Stimulated activated CD8-positive, alpha-beta memory T cell treated with anti-CD3 and anti-CD28 coated beads, Interleukin-15, amount 100 ng/mL, for 24 hours (primary cell): Measurements from ENCODE around the gene KLHL22.
"Not testable (repeated sequence)": the region's sequence is repeated elsewhere in the genome, so short reads cannot be mapped to it uniquely, and the experiment has no call there.

ENCODE experiments used
- DNase-seq: peaks from one replicate; pipeline ENCODE4 v3.0.0-alpha.2; 2020; ENCODE audit warnings: low read depth

KLHL22 gene

GRCh38 chr22:20400606-20401375, 94.8 kb downstream of the KLHL22 start:
- no peak for DNase-seq

GRCh38 chr22:20399866-20400605, 95.6 kb downstream of the KLHL22 start:
- DNase-seq = no peak

- DNase-seq = no peak
These were observed 97.2 kb downstream of the KLHL22 start for GRCh38 chr22:20398420-20398819.

GRCh38 chr22:20397498-20397897, 98.1 kb downstream of the KLHL22 start:
- no peak for DNase-seq

- DNase-seq = no peak
These were observed 99.0 kb downstream of the KLHL22 start for GRCh38 chr22:20396639-20397038.

GRCh38 chr22:20395907-20396287, 99.7 kb downstream of the KLHL22 start:
- no peak for DNase-seq

- no peak for DNase-seq
These were observed 100.3 kb downstream of the KLHL22 start for GRCh38 chr22:20395181-20395906.

GRCh38 chr22:20393705-20394476, 101.7 kb downstream of the KLHL22 start, which contains the start of gene ZNF74:
ZNF74 (plus strand) TSS chr22:20394151; CDS start chr22:20394629, 478 bp downstream.
- peak; percentile 61 for DNase-seq

GRCh38 chr22:20392983-20393704, 102.5 kb downstream of the KLHL22 start:
- DNase-seq = no peak

GRCh38 chr22:20392365-20392881, 103.2 kb downstream of the KLHL22 start:
- not testable (repeated sequence) for DNase-seq
